Astrocyte (in vitro differentiated cells and primary cell): ENCODE measurements around the gene CPNE4. TPM values are rescaled to one million over a fixed set of nuclear protein-coding genes. Genes with fewer than 3 reads are reported as not detected.

ENCODE experiments used
- DNase-seq: peaks from one replicate; pipeline ENCODE4 v3.0.0-alpha.2; 2010; ENCODE audit warnings: low read depth
- FAIRE-seq: peaks from 2 replicates; lab custom pipeline; 2011; peaks lifted over from hg19 to GRCh38; lab: Jason Lieb, UNC
- H2AFZ ChIP-seq: 2 replicates; pipeline ENCODE4 v1.6.0; 2012; ENCODE audit warnings: low read depth, low read length, inconsistent platforms
- H3K27ac ChIP-seq: 2 replicates; pipeline ENCODE4 v1.5.1; 2011; ENCODE audit warnings: low read depth, low read length, inconsistent platforms
- H3K27me3 ChIP-seq: 2 replicates; pipeline ENCODE4 v1.6.0; 2011; ENCODE audit warnings: low read length, inconsistent platforms; ENCODE audit not compliant: insufficient read depth
- H3K36me3 ChIP-seq: 2 replicates; pipeline ENCODE4 v1.5.1; 2011; ENCODE audit warnings: low read length, inconsistent platforms; ENCODE audit not compliant: insufficient read depth
- H3K4me1 ChIP-seq: 2 replicates; pipeline ENCODE4 v1.5.1; 2011; ENCODE audit warnings: low read length, inconsistent platforms; ENCODE audit not compliant: insufficient read depth
- H3K4me2 ChIP-seq: 2 replicates; pipeline ENCODE4 v1.6.0; 2012; ENCODE audit warnings: low read length, inconsistent platforms
- H3K4me3 ChIP-seq: 2 replicates; pipeline ENCODE4 v1.5.1; 2011; ENCODE audit warnings: low read depth, mild to moderate bottlenecking, low read length, inconsistent platforms; ENCODE audit not compliant: insufficient read depth
- H3K79me2 ChIP-seq: 2 replicates; pipeline ENCODE4 v1.6.0; 2012; ENCODE audit warnings: mild to moderate bottlenecking, low read length, inconsistent platforms; ENCODE audit not compliant: insufficient read depth
- H3K9ac ChIP-seq: 2 replicates; pipeline ENCODE4 v1.6.0; 2012; ENCODE audit warnings: mild to moderate bottlenecking, low read length, inconsistent platforms
- H3K9me3 ChIP-seq: 2 replicates; pipeline ENCODE4 v1.5.1; 2012; ENCODE audit warnings: low read depth, mild to moderate bottlenecking, low read length, inconsistent platforms; ENCODE audit not compliant: insufficient read depth
- H4K20me1 ChIP-seq: 2 replicates; pipeline ENCODE4 v1.6.0; 2012; ENCODE audit warnings: low read length, inconsistent platforms; ENCODE audit not compliant: insufficient read depth
- H3K27ac Mint-ChIP-seq: one replicate; pipeline ENCODE4 v1.8.0; 2021; ENCODE audit warnings: mild to moderate bottlenecking, mixed read lengths; ENCODE audit not compliant: unreplicated experiment
- H3K27me3 Mint-ChIP-seq: one replicate; pipeline ENCODE4 v1.8.0; 2021; ENCODE audit warnings: low read depth, mixed read lengths; ENCODE audit not compliant: unreplicated experiment
- H3K36me3 Mint-ChIP-seq: one replicate; pipeline ENCODE4 v1.8.0; 2021; ENCODE audit warnings: low read depth, mixed read lengths; ENCODE audit not compliant: unreplicated experiment
- H3K4me1 Mint-ChIP-seq: one replicate; pipeline ENCODE4 v1.8.0; 2021; ENCODE audit warnings: low read depth, mixed read lengths; ENCODE audit not compliant: unreplicated experiment
- H3K4me3 Mint-ChIP-seq: one replicate; pipeline ENCODE4 v1.8.0; 2021; ENCODE audit warnings: mild to moderate bottlenecking, moderate library complexity, mixed read lengths; ENCODE audit not compliant: unreplicated experiment
- H3K9me3 Mint-ChIP-seq: one replicate; pipeline ENCODE4 v1.8.0; 2021; ENCODE audit warnings: mild to moderate bottlenecking, mixed read lengths; ENCODE audit not compliant: unreplicated experiment
- EZH2 ChIP-seq: IDR thresholded peaks from 2 replicates; pipeline ENCODE4 v1.6.1; 2012; ENCODE audit warnings: mild to moderate bottlenecking, low read length, inconsistent platforms; ENCODE audit not compliant: insufficient read depth
- total RNA-seq: library from RNA; stranded (reverse); gene quantifications from 2 replicates; pipeline ENCODE4 v1.2.1, GENCODE V29; 2021
- TF ChIP-seq, protein P1 (sequence below): IDR thresholded peaks from 2 replicates; pipeline ENCODE4 v1.5.1; 2011; ENCODE audit warnings: low read depth, mild to moderate bottlenecking, inconsistent platforms, low read length, moderate library complexity; ENCODE audit not compliant: insufficient read depth

The CPNE4 gene
- total RNA-seq, 1 donor from 2014 or later, result 0.68 TPM

DNA sequence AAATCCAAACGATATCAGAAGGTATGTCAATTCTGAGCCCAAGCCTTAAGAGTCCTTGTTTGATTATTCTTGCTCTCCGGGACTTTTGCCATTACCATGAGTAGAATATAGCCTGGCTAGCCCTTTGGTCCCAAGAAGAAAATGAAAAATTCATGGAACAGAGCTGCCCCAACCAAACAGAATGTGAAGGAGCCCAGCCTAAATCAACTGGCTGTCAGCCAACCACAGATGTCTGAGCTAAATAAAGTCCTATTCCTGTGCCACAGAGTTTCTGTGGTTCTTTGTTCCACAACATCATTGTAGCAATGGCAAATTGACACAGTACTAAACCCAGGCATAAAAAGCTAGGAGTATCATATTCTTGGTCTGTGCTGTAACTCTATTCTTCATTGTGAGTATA, 185.2 kb downstream of the CPNE4 start:
- no peaks in the 10 kb centered on the region for H3K36me3 Mint-ChIP-seq
- DNase-seq (no peak), FAIRE-seq (no peak)
- Histone ChIP-seq H3K4me3 (no peak overlapping the region), H3K9ac (no peak overlapping the region), H3K79me2 (no peaks in the 10 kb centered on the region), H3K4me1 (no peaks in the 10 kb centered on the region), H3K36me3 (no peaks in the 10 kb centered on the region), H3K4me2 (no peak overlapping the region), H3K9me3 (no peaks in the 10 kb centered on the region), H3K27me3 (no peaks in the 10 kb centered on the region), H3K27ac (no peak overlapping the region), H4K20me1 (no peaks in the 10 kb centered on the region), H2AFZ (no peak overlapping the region)
- H3K9me3 Mint-ChIP-seq, result no peaks in the 10 kb centered on the region
- TF ChIP-seq, protein P1, sequence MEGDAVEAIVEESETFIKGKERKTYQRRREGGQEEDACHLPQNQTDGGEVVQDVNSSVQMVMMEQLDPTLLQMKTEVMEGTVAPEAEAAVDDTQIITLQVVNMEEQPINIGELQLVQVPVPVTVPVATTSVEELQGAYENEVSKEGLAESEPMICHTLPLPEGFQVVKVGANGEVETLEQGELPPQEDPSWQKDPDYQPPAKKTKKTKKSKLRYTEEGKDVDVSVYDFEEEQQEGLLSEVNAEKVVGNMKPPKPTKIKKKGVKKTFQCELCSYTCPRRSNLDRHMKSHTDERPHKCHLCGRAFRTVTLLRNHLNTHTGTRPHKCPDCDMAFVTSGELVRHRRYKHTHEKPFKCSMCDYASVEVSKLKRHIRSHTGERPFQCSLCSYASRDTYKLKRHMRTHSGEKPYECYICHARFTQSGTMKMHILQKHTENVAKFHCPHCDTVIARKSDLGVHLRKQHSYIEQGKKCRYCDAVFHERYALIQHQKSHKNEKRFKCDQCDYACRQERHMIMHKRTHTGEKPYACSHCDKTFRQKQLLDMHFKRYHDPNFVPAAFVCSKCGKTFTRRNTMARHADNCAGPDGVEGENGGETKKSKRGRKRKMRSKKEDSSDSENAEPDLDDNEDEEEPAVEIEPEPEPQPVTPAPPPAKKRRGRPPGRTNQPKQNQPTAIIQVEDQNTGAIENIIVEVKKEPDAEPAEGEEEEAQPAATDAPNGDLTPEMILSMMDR, result no peak
- no peak for TF ChIP-seq EZH2
- H3K27ac Mint-ChIP-seq, result no peak overlapping the region
- H3K4me3 Mint-ChIP-seq, result no peak overlapping the region
- H3K4me1 Mint-ChIP-seq, result no peaks in the 10 kb centered on the region
- H3K27me3 Mint-ChIP-seq, result peaks cover 6% of the 10 kb centered on the region

GRCh38 chr3:131847966-131848510, 186.8 kb downstream of the CPNE4 start:
- H3K27ac Mint-ChIP-seq, result no peak overlapping the region
- FAIRE-seq, result no peak
- no peaks in the 10 kb centered on the region for H3K9me3 Mint-ChIP-seq
- DNase-seq, result no peak
- no peaks in the 10 kb centered on the region for H3K36me3 Mint-ChIP-seq
- Histone ChIP-seq H3K27ac (no peak overlapping the region), H3K9me3 (no peaks in the 10 kb centered on the region), H3K4me2 (no peak overlapping the region), H3K27me3 (no peaks in the 10 kb centered on the region), H2AFZ (no peak overlapping the region), H3K9ac (no peak overlapping the region), H3K36me3 (no peaks in the 10 kb centered on the region), H3K79me2 (no peaks in the 10 kb centered on the region), H3K4me3 (no peak overlapping the region), H3K4me1 (no peaks in the 10 kb centered on the region), H4K20me1 (no peaks in the 10 kb centered on the region)
- no peak for TF ChIP-seq EZH2
- TF ChIP-seq, protein P1, result no peak
- H3K27me3 Mint-ChIP-seq, result peaks cover 6% of the 10 kb centered on the region
- no peak overlapping the region for H3K4me3 Mint-ChIP-seq
- H3K4me1 Mint-ChIP-seq, result no peaks in the 10 kb centered on the region

DNA sequence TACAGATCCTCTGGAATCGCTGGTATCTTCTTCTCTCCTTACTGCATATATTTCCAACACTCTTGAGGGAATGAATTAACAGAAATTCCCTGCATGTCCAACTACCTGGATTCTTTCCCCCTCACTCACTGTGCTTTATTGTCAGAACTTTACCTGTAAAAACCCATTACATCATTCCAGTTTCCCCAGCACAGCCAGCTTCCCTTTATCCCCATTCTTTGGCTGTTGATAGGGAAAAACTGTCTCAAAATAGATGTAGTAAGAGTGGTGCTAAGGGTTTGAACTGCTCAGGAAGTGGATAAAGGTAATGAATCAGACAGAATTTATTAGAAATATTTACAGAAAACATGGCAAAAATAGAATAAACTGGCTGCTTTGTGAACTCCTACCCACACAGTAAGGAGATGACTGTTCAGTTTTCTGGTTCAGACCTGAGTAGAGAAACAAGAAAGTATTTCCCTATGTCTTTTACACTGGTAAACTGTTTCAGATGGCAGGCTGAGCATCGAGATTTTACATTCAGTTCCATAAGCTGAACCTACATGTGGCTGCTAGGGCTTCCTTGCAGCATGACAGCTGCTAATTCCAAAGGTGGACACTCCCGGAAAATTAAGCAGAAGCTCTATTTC, 188.4 kb downstream of the CPNE4 start:
- no peak overlapping the region for H2AFZ ChIP-seq
- no peak for TF ChIP-seq EZH2
- TF ChIP-seq, protein P1, result no peak
- Mint-ChIP-seq H3K4me3 (no peak overlapping the region), H3K4me1 (no peaks in the 10 kb centered on the region), H3K27ac (no peak overlapping the region), H3K36me3 (no peaks in the 10 kb centered on the region), H3K9me3 (no peaks in the 10 kb centered on the region), H3K27me3 (peaks cover 6% of the 10 kb centered on the region)
- H3K36me3 ChIP-seq, result no peaks in the 10 kb centered on the region
- H3K4me1 ChIP-seq, result no peaks in the 10 kb centered on the region
- no peak overlapping the region for H3K9ac ChIP-seq
- no peaks in the 10 kb centered on the region for H3K9me3 ChIP-seq
- no peak overlapping the region for H3K4me3 ChIP-seq
- no peak overlapping the region for H3K4me2 ChIP-seq
- no peaks in the 10 kb centered on the region for H3K79me2 ChIP-seq
- no peak for FAIRE-seq
- DNase-seq, result no peak
- H4K20me1 ChIP-seq, result no peaks in the 10 kb centered on the region
- no peak overlapping the region for H3K27ac ChIP-seq
- H3K27me3 ChIP-seq, result no peaks in the 10 kb centered on the region
